WTC11 (cell line): ENCODE measurements around the gene PXMP2.

Experiments used
- CREM ChIP-seq: sonication (generic); formaldehyde crosslinking; IDR thresholded peaks from 2 replicates; pipeline ENCODE4 v1.8.1; 2022; ENCODE audit warnings: mild to moderate bottlenecking, missing genetic modification reagents, moderate library complexity
- FOXK1 ChIP-seq: sonication (generic); formaldehyde crosslinking; IDR thresholded peaks from 2 replicates; pipeline ENCODE4 v1.8.0; 2022; ENCODE audit warnings: mild to moderate bottlenecking, moderate library complexity, missing genetic modification reagents
- NR2C2 ChIP-seq: sonication (generic); formaldehyde crosslinking; IDR thresholded peaks from 2 replicates; pipeline ENCODE4 v1.8.0; 2022; ENCODE audit warnings: mild to moderate bottlenecking, missing genetic modification reagents
- SP1 ChIP-seq: sonication (generic); formaldehyde crosslinking; conservative IDR thresholded peaks from 2 replicates; pipeline ENCODE4 v1.8.1; 2022; ENCODE audit warnings: missing genetic modification reagents
- TF ChIP-seq, protein P1 (sequence below): fragments of 200-600 bp; IDR thresholded peaks from 2 replicates; pipeline ENCODE4 v1.8.0; 2022; ENCODE audit warnings: antibody characterized with exemption
- TF ChIP-seq, protein P2 (sequence below): sonication (generic); formaldehyde crosslinking; IDR thresholded peaks from 2 replicates; pipeline ENCODE4 v1.8.1; 2022; ENCODE audit warnings: low read depth, mild to moderate bottlenecking, moderate library complexity, missing genetic modification reagents, borderline replicate concordance
- TF ChIP-seq, protein P3 (sequence below): sonication (generic); formaldehyde crosslinking; IDR thresholded peaks from 2 replicates; pipeline ENCODE4 v1.8.1; 2022; ENCODE audit warnings: missing genetic modification reagents, borderline replicate concordance

DNA sequence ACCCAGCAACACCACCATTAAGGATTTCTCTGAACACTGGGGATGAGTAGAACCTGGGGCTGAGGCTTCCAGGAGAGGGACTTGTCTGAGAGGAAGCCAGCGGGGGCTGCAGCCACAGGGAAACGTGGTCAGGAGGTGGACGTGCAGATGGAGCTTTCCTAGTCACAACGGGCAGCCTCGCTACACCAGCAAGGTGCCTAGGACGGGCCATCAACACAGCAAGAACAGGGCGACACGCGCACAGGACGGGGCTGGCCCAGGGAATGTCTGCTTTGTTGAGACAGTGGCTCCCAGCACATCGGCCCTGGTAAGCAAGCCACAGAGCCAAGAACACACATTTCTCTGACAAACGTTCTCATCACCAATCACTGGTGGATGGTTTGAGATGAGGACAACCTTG lies 49.0 kb downstream of the PXMP2 start:
- TF ChIP-seq, protein P1, sequence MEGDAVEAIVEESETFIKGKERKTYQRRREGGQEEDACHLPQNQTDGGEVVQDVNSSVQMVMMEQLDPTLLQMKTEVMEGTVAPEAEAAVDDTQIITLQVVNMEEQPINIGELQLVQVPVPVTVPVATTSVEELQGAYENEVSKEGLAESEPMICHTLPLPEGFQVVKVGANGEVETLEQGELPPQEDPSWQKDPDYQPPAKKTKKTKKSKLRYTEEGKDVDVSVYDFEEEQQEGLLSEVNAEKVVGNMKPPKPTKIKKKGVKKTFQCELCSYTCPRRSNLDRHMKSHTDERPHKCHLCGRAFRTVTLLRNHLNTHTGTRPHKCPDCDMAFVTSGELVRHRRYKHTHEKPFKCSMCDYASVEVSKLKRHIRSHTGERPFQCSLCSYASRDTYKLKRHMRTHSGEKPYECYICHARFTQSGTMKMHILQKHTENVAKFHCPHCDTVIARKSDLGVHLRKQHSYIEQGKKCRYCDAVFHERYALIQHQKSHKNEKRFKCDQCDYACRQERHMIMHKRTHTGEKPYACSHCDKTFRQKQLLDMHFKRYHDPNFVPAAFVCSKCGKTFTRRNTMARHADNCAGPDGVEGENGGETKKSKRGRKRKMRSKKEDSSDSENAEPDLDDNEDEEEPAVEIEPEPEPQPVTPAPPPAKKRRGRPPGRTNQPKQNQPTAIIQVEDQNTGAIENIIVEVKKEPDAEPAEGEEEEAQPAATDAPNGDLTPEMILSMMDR = no peak
- TF ChIP-seq, protein P2, sequence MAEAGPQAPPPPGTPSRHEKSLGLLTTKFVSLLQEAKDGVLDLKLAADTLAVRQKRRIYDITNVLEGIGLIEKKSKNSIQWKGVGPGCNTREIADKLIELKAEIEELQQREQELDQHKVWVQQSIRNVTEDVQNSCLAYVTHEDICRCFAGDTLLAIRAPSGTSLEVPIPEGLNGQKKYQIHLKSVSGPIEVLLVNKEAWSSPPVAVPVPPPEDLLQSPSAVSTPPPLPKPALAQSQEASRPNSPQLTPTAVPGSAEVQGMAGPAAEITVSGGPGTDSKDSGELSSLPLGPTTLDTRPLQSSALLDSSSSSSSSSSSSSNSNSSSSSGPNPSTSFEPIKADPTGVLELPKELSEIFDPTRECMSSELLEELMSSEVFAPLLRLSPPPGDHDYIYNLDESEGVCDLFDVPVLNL (CRISPR knock-in tag) = no peak
- TF ChIP-seq CREM (CRISPR knock-in tag) (no peak), FOXK1 (no peak), SP1 (CRISPR knock-in tag) (no peak), NR2C2 (CRISPR knock-in tag) (no peak)
- TF ChIP-seq, protein P3, sequence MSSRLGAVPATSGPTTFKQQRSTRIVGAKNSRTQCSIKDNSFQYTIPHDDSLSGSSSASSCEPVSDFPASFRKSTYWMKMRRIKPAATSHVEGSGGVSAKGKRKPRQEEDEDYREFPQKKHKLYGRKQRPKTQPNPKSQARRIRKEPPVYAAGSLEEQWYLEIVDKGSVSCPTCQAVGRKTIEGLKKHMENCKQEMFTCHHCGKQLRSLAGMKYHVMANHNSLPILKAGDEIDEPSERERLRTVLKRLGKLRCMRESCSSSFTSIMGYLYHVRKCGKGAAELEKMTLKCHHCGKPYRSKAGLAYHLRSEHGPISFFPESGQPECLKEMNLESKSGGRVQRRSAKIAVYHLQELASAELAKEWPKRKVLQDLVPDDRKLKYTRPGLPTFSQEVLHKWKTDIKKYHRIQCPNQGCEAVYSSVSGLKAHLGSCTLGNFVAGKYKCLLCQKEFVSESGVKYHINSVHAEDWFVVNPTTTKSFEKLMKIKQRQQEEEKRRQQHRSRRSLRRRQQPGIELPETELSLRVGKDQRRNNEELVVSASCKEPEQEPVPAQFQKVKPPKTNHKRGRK = no peak
